IgD-negative memory B cell (primary cell): Measurements from ENCODE around the gene RNF43. TPM values are rescaled to one million over a fixed set of nuclear protein-coding genes. Genes with fewer than 3 reads are reported as not detected.

Source experiments
- H3K27ac Mint-ChIP-seq, 3 donors: one replicate each; pipeline ENCODE4 v1.8.0; 2020 to 2022; ENCODE audit warnings: mild to moderate bottlenecking in 3 of 3, mixed read lengths in 3 of 3, moderate library complexity in 1 of 3
- H3K27me3 Mint-ChIP-seq: one replicate; pipeline ENCODE4 v1.8.0; 2021; ENCODE audit warnings: mixed read lengths
- H3K36me3 Mint-ChIP-seq: one replicate; pipeline ENCODE4 v1.8.0; 2020; ENCODE audit warnings: mild to moderate bottlenecking, mixed read lengths
- H3K4me1 Mint-ChIP-seq, 3 donors: one replicate each; pipeline ENCODE4 v1.8.0; 2020 to 2022; ENCODE audit warnings: mixed read lengths in 3 of 3, mild to moderate bottlenecking in 1 of 3
- H3K4me3 Mint-ChIP-seq, 4 donors: one replicate each; pipeline ENCODE4 v1.8.0; 2020 to 2022; ENCODE audit warnings: mild to moderate bottlenecking in 4 of 4, mixed read lengths in 4 of 4, moderate library complexity in 3 of 4
- H3K9me3 Mint-ChIP-seq, 3 donors: one replicate each; pipeline ENCODE4 v1.8.0; 2020 to 2021; ENCODE audit warnings: mixed read lengths in 3 of 3, mild to moderate bottlenecking in 1 of 3
- polyA plus RNA-seq: library from polyadenylated mRNA; unstranded; fragments of 300-500 nt; fragmentation: Illumina TruSeq; gene quantifications from one replicate; pipeline ENCODE4 v1.2.3, GENCODE V29; 2021

RNF43 gene
- polyA plus RNA-seq, 1 donor from 2014 or later = 0.15 TPM

DNA sequence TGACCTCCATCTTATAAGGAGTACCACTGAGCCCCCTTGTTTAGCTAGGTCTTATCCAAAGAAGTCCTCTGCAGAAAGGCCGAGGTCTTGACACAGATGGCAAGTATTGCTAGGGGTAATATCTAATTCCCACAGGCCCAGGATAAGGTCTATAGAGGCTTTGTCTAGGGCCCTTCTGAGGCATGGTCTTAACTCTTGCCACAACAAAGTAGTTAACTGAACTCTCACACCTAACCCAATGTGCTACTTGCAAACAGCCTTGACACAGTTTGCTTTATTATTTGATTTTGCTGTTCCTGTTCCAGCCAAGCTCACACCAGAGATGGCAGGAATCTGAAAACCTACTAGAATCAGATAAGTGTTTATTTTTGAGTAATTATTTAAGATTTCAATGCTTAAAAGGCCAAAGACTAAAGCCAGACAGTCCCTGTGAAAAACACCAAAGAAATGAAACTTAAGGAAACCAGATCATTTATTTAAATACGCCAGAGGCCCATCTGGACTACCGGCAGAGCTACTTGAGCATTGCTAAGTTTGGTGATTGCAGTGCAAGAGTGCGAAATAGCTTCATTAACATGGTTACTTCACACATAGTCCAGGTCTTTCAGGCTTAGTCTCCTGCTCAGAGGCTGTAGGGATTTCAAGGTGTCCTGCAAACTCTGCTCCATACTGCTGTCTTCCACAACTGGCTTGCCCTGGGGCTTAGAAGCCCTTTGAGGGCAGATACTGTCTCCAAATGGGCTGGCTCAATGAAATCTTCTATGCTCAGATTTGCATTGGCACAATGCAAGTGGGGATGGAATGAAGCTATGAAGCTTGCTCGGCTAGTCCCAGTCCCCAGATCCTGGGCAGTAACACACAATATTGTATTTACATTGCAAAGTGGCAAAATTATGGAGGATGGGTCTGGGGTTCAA lies 36.9 kb downstream of the RNF43 start:
- Mint-ChIP-seq H3K27me3 (no peaks in the 10 kb centered on the region), H3K36me3 (peaks cover 5% of the 10 kb centered on the region), H3K9me3 (no peaks in the 10 kb centered on the region), H3K4me3 (no peak overlapping the region), H3K4me1 (peaks cover 14 to 19% (median 17%) of the 10 kb centered on the region in 3 donors), H3K27ac (peak overlapping the region in 1 of 3 donors; percentile 32)

DNA sequence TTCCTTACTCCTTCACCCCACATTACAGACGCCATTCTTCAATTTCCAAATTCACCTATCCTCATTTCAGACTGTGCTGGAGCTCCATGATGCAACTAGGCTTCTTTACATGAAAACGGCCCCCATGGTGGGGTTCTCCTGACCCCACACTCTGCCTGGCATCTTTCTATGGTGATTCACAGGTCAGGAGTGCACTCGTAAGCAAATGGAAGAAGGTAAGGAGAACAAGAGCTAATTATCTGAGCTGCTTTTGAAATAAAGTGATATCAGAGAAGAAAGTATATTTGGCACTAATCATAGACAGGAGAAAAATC lies 37.9 kb downstream of the RNF43 start:
- peak overlapping the region in 1 of 3 donors; percentile 16 for H3K27ac Mint-ChIP-seq
- peaks cover 7% of the 10 kb centered on the region for H3K36me3 Mint-ChIP-seq
- H3K4me1 Mint-ChIP-seq = peaks cover 10 to 14% (median 12%) of the 10 kb centered on the region in 3 donors
- no peaks in the 10 kb centered on the region for H3K9me3 Mint-ChIP-seq
- H3K27me3 Mint-ChIP-seq = no peaks in the 10 kb centered on the region
- H3K4me3 Mint-ChIP-seq = peak overlapping the region in 1 of 4 donors; percentile 52

DNA sequence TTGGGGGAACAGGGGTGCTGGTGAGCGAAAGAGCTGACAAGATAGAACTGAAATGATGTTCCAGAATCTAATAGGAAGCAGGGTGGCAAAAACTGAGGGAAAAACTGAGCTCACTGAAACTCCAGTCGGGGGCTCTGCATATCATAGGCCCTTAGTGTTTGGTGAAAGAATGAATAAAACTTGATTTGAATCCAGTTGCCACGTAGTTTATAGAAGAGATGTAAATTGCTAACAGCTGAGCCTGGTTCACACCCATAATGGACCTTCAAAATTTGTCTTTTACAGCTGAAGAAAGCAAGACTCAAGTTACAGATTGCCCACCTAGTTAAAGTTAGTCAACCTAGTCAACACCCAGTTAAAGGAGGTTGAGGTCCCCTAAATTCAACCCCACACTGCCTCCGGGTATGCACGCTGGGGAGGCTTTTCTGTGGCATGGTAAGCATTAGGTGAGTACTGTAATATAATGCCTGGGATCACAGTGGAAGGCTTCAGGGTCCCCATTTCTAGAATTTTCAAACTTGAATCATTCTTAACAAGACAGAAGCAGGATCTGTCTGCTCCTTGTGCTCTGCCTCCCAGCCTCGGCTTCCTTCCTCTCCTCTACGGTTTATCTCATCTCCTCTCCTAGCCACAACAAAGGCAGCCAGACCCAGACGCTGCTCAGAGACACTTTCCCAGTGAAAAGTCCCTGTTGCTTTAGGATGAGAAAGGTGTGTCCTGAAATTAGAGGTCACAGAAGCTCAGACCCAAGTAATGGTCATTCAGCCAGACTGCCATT lies 38.4 kb downstream of the RNF43 start:
- Mint-ChIP-seq H3K27me3 (no peaks in the 10 kb centered on the region), H3K4me1 (peaks cover 10 to 14% (median 12%) of the 10 kb centered on the region in 3 donors), H3K4me3 (peak overlapping the region in 1 of 4 donors; percentile 52), H3K9me3 (no peaks in the 10 kb centered on the region), H3K27ac (peak overlapping the region in 1 of 3 donors; percentile 16), H3K36me3 (peaks cover 7% of the 10 kb centered on the region)

DNA sequence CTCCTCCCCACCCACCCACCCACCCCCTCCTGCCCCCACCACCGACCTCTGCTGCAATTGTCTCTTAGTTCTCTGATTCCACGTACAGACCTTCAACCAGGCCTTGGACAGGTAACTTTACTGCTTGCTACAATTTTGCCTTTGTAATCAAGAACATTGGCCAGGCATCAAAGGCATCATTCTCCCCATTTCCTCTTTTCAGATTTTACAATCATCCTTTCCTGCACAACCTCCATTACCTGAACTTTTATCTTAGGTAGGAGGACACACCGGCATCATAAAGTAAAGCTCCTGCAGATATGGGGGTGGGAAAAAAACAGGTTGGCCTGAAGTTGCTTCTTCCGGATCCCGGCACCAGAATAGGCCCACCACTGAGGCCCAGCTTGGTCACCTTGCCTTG lies 39.7 kb downstream of the RNF43 start:
- Mint-ChIP-seq H3K27me3 (no peaks in the 10 kb centered on the region), H3K4me3 (no peak overlapping the region), H3K36me3 (peaks cover 9% of the 10 kb centered on the region), H3K4me1 (peaks cover 9 to 10% (median 10%) of the 10 kb centered on the region in 3 donors), H3K27ac (no peak overlapping the region), H3K9me3 (no peaks in the 10 kb centered on the region)

DNA sequence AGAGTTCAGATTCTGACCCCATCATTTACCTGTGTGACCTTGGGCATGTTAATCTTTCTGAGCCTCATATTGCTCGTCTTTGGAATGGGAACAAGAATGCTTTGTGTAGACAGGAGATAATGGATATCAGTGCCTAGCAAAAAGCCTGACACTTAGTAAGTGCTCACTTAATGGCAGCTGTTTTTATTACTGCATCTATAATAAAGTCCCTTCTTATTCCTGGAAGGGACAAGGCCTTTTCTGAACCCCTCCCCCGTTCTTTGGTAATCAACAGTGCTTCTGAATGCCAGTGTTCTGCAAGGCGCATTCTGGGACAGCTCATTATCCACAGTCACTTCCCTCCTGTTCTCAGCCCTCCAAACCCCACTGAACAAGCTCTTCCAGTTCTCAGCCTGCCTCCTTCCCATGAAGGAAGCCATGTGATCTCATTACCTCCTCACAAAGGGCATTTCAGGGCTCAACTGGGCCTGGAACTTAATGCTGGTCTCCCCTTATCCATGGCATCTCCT lies 40.2 kb downstream of the RNF43 start:
- no peaks in the 10 kb centered on the region for H3K27me3 Mint-ChIP-seq
- H3K36me3 Mint-ChIP-seq = peaks cover 9% of the 10 kb centered on the region
- H3K27ac Mint-ChIP-seq = no peak overlapping the region
- H3K4me1 Mint-ChIP-seq = peaks cover 4 to 6% (median 5%) of the 10 kb centered on the region in 3 donors
- no peak overlapping the region for H3K4me3 Mint-ChIP-seq
- no peaks in the 10 kb centered on the region for H3K9me3 Mint-ChIP-seq

DNA sequence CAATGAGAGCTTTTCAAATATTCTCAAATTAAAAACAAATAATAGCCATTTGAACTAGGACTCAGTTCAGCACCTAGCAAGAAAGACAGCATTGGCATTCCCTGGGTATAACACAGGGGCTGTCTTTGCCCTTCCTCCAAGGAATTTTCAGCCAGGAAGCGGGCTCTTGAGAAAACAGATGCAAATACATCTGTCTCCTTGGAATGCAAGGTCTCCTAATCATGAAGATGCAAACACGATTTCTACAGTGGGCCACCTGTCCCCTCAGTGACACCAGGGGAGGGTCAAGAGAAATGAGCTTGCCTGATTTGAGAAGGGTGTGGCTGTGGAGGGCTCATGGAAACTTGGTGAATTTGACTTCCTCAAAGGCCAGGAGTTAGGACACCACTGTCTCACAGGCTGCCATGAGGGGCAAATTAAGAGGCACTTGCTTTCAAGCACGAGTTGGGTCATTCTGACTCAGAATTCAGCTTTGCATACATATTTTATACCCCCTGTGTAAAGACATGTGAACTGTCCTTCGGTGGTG lies 40.8 kb downstream of the RNF43 start:
- no peak overlapping the region for H3K4me3 Mint-ChIP-seq
- no peaks in the 10 kb centered on the region for H3K9me3 Mint-ChIP-seq
- H3K36me3 Mint-ChIP-seq = peaks cover 9% of the 10 kb centered on the region
- H3K27ac Mint-ChIP-seq = no peak overlapping the region
- no peaks in the 10 kb centered on the region for H3K27me3 Mint-ChIP-seq
- H3K4me1 Mint-ChIP-seq = peaks cover 0 to 2% (median 0%) of the 10 kb centered on the region in 3 donors

DNA sequence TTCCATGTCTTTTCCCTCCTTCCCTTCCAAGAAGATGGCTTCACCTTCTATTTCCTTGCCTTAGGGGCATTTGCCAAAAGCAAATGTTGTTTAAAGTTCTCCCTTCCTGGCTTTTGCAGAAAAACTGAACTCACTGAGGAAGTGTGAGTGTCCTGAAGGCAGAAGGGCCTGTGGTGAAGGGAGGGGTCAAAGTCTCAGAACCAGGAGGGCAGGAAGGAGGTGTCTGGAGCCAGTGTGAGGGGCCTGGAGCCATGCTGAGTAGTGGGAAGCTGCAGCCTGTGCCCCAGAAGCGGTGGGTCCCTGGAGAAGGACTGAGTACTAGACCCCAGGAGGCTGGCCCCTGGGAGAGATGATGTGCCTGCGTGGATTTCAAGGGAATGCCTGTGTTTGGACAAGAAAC lies 41.5 kb downstream of the RNF43 start:
- no peak overlapping the region for H3K27ac Mint-ChIP-seq
- peaks cover 0 to 2% (median 2%) of the 10 kb centered on the region in 3 donors for H3K4me1 Mint-ChIP-seq
- H3K27me3 Mint-ChIP-seq = no peaks in the 10 kb centered on the region
- H3K9me3 Mint-ChIP-seq = no peaks in the 10 kb centered on the region
- H3K4me3 Mint-ChIP-seq = no peak overlapping the region
- H3K36me3 Mint-ChIP-seq = peaks cover 7% of the 10 kb centered on the region

DNA sequence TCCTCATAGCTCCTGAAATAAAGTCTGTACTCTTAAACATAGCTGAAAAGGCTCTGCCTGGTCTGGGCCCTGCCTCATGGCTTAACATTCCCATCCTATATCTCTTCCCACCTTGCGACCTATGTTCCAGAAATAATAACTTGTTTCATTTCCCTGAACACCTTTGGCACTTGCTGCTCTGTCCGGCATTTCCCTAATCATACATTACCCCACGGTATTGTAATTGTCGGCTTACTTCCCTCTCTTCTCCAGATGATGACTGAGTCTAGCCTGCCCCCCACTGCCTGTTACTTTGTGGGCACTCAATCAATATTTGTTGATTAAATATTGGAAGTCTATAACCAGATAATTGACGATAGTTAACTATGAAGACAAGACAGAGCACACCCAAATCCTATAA lies 42.1 kb downstream of the RNF43 start:
- Mint-ChIP-seq H3K9me3 (no peaks in the 10 kb centered on the region), H3K27ac (no peak overlapping the region), H3K4me3 (no peak overlapping the region), H3K4me1 (peaks cover 4 to 6% (median 5%) of the 10 kb centered on the region in 3 donors), H3K27me3 (no peaks in the 10 kb centered on the region), H3K36me3 (peaks cover 5% of the 10 kb centered on the region)

DNA sequence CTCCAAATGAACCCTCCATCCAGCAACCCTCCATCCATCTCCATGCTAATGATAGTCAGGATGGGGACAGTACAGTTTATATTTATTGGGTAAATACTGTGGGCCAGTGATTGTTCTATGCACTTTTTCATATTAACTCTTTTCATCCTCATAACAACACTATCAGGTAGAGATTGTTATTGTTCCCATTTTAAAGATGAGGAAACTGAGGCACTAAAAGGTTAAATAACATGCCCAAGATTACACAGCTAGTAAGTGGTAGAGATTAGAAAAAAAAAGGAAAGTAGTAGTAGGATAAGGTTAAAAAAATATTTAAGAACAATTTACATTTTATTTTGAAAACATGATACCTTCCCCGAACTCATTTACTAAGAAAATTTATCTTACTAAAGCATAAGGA lies 43.4 kb downstream of the RNF43 start:
- Mint-ChIP-seq H3K4me1 (peaks cover 10 to 13% (median 11%) of the 10 kb centered on the region in 3 donors), H3K4me3 (no peak overlapping the region), H3K36me3 (peaks cover 5% of the 10 kb centered on the region), H3K27ac (no peak overlapping the region), H3K9me3 (no peaks in the 10 kb centered on the region), H3K27me3 (no peaks in the 10 kb centered on the region)

DNA sequence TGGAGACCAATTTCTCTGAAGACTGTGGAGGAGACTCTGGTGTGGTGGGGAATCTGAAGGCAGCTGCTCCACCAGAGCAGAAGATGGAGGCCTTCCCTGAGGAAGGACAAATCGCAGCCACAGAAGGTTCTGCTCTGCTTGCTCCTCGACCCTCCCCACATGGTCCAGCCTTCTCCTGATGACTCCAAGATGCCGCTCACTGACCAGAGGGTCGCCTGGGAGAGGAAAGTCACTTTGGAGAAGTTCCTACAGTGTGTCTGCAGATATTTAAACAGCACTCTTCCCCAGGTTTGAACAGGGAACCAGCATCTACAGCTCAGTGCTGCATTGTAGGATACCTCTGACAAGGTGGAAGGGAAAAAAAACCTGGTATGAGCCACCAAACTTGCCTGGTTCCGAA lies 44.3 kb downstream of the RNF43 start:
- Mint-ChIP-seq H3K4me1 (peaks cover 10 to 15% (median 11%) of the 10 kb centered on the region in 3 donors), H3K4me3 (no peak overlapping the region), H3K27me3 (no peaks in the 10 kb centered on the region), H3K27ac (no peak overlapping the region), H3K9me3 (no peaks in the 10 kb centered on the region), H3K36me3 (peaks cover 5% of the 10 kb centered on the region)

DNA sequence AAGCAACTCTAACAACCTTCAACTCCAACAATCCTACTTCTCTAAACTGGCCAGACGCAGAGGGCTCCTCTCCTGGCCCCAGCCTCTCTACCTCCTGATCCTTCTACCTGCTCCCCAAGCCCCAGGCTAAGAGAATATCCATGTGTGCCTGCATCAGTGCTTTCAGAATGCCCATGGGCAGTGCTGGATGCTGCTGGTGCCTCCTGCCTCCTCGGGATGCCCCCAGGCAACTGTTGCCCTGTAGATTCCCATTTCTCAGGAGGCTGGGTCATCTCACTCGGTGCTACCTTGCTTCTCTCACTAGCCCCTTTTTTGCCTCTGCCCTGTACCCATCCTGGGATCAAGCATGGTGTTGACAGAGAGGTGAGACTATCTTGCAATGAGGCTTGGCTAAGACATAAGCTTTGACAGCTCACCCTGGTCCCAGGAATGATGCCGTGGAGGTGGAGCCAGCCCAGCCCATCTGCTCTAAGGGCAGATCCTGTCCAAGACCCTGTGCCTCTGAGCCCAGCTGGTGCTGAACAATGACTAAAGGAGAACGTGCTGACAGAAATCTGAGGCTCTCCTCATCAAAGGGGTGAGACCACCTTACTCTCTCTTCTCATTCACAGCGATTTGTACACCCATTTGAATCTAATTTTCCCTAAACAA lies 45.9 kb downstream of the RNF43 start:
- H3K36me3 Mint-ChIP-seq = peaks cover 3% of the 10 kb centered on the region
- no peak overlapping the region for H3K4me3 Mint-ChIP-seq
- peaks cover 10 to 15% (median 11%) of the 10 kb centered on the region in 3 donors for H3K4me1 Mint-ChIP-seq
- H3K27me3 Mint-ChIP-seq = no peaks in the 10 kb centered on the region
- no peaks in the 10 kb centered on the region for H3K9me3 Mint-ChIP-seq
- H3K27ac Mint-ChIP-seq = no peak overlapping the region

DNA sequence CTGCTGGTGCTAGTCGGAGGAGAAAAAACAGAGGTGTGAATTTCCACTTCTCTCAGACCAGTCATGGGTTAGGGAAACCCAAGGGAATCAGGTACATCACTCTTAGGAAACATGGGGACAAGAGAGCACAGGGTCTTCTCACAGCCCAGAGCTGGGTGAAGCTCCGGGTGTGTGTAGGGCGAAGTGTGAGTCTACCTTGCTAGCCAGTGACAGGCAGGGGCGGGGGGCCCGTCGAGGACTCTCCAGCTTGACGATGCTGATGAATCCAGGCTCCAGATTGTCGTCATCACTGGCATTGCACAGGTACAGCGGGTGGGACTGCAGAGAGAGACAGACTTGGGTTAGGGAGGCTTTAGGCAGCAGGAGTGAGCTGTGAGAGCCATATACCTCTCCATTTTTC lies 46.6 kb downstream of the RNF43 start:
- H3K27me3 Mint-ChIP-seq = no peaks in the 10 kb centered on the region
- H3K36me3 Mint-ChIP-seq = peaks cover 3% of the 10 kb centered on the region
- H3K27ac Mint-ChIP-seq = peak overlapping the region in 1 of 3 donors; percentile 89
- no peaks in the 10 kb centered on the region for H3K9me3 Mint-ChIP-seq
- H3K4me3 Mint-ChIP-seq = peak overlapping the region in 1 of 4 donors; percentile 52
- peaks cover 10 to 15% (median 11%) of the 10 kb centered on the region in 3 donors for H3K4me1 Mint-ChIP-seq

DNA sequence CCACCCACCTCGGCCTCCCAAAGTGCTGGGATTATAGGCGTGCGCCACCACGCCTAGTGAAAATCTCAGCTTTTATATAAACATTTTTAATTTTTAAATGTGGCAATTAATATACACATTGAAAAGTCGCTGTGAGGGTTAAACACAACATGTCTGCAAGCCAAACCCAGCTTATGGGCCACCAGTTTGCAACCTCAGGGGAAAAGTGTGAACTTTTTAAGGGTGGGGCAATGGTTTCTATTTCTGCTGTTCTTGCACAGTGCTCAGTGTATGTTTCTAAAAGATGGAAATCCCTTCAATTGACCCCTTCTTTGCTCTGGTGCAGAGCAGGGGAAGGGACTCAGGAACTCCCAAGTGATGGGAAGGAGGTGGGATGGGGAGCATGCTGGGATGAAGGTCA lies 47.0 kb downstream of the RNF43 start:
- H3K4me3 Mint-ChIP-seq = peak overlapping the region in 1 of 4 donors; percentile 52
- H3K36me3 Mint-ChIP-seq = peaks cover 3% of the 10 kb centered on the region
- no peaks in the 10 kb centered on the region for H3K9me3 Mint-ChIP-seq
- peak overlapping the region in 1 of 3 donors; percentile 89 for H3K27ac Mint-ChIP-seq
- peaks cover 10 to 15% (median 11%) of the 10 kb centered on the region in 3 donors for H3K4me1 Mint-ChIP-seq
- no peaks in the 10 kb centered on the region for H3K27me3 Mint-ChIP-seq

DNA sequence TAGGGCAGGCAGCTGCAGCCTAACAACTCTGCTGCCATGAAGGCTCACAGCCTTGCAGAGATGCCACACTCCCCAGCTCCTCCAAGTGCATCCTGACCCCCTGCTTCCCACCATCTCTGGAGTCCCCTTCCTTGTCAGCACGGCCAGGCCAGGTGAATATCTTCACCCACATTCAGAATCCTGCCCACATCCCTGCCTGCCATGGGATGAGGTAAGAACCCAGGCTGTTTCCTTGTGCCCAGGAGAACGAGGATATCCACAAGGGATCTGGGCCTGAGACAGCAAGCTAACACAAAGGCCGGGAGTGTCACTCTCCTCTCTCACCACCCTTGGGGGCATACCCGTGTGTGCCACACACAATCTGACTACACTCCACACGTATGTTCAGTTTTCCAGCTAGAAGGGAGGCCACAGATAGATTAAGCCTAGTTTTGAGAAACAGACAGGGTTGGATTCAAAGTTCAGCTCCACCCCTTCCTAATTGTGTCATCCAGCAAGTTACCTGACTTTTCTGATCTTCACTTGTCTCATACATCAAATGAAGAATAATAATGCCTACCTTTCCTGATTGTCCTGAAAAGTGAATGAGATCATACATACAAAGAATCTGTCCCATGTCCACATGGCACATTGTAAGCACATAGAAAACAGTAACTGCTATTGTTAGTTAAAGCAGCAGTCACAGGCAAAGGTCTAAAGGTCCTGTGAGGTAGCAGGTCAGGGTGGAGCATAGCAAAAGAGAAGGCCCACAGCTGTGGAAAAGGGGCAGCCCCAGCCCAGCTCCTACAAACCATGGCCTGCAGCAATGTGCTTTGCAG lies 47.9 kb downstream of the RNF43 start:
- H3K27ac Mint-ChIP-seq = peak overlapping the region in 2 of 3 donors; percentile 45 to 86
- peaks cover 2% of the 10 kb centered on the region for H3K36me3 Mint-ChIP-seq
- no peaks in the 10 kb centered on the region for H3K9me3 Mint-ChIP-seq
- no peaks in the 10 kb centered on the region for H3K27me3 Mint-ChIP-seq
- H3K4me3 Mint-ChIP-seq = peak overlapping the region in 1 of 4 donors; percentile 77
- peaks cover 10 to 15% (median 11%) of the 10 kb centered on the region in 3 donors for H3K4me1 Mint-ChIP-seq
